GM12878 (cell line): Measurements from ENCODE around the gene CIROP. TPM values are rescaled to one million over a fixed set of nuclear protein-coding genes. Genes with fewer than 3 reads are reported as not detected.

Experiments used
- BACH1 ChIP-seq: fragments of 450-650 bp; IDR thresholded peaks from 2 replicates; pipeline ENCODE4 v1.6.1; 2017; ENCODE audit warnings: mild to moderate bottlenecking, borderline replicate concordance
- CBX3 ChIP-seq: fragments of 200-600 bp; sonication (generic); IDR thresholded peaks from 2 replicates; pipeline ENCODE4 v1.6.1; 2016; ENCODE audit warnings: low read depth, borderline replicate concordance
- CHD2 ChIP-seq: IDR thresholded peaks from 2 replicates; pipeline ENCODE4 v1.6.1; 2011; ENCODE audit warnings: low read depth, low read length, improper control_type of control experiment, borderline replicate concordance
- CUX1 ChIP-seq: IDR thresholded peaks from 2 replicates; pipeline ENCODE4 v1.6.1; 2012; ENCODE audit warnings: improper control_type of control experiment, low read depth, low read length; ENCODE audit not compliant: insufficient replicate concordance
- EED ChIP-seq: sonication (generic); IDR thresholded peaks from 2 replicates; pipeline ENCODE4 v1.6.1; 2016; ENCODE audit warnings: antibody characterized with exemption, low read depth
- EP300 ChIP-seq, 2 experiments: fragments of 150-350 bp in 1 of 2; IDR thresholded peaks; 2 replicates each; pipeline ENCODE4 v1.6.1; 2011 to 2012; ENCODE audit warnings: low read depth in 2 of 2, low read length in 2 of 2, borderline replicate concordance in 1 of 2, improper control_type of control experiment in 1 of 2, inconsistent platforms in 1 of 2; ENCODE audit not compliant: control insufficient read depth in 1 of 2
- HDAC6 ChIP-seq: fragments of 200-600 bp; sonication (generic); IDR thresholded peaks from one replicate; pipeline ENCODE4 v1.8.0; 2017; ENCODE audit warnings: antibody characterized with exemption; ENCODE audit not compliant: unreplicated experiment
- JUNB ChIP-seq: IDR thresholded peaks from 2 replicates; pipeline ENCODE4 v1.6.1; 2016; ENCODE audit warnings: antibody characterized with exemption, mild to moderate bottlenecking
- MEF2A ChIP-seq: IDR thresholded peaks from 2 replicates; pipeline ENCODE4 v1.6.1; 2011; ENCODE audit warnings: low read depth, mild to moderate bottlenecking, low read length, moderate library complexity; ENCODE audit not compliant: insufficient read depth
- MYB ChIP-seq: fragments of 150-350 bp; IDR thresholded peaks from 2 replicates; pipeline ENCODE4 v1.6.1; 2014; ENCODE audit warnings: mild to moderate bottlenecking, low read depth, low read length, borderline replicate concordance
- NFYB ChIP-seq: IDR thresholded peaks from 2 replicates; pipeline ENCODE4 v1.6.1; 2011; ENCODE audit warnings: low read depth, mild to moderate bottlenecking, low read length, improper control_type of control experiment, moderate library complexity; ENCODE audit not compliant: insufficient read depth
- RELB ChIP-seq: fragments of 450-650 bp; IDR thresholded peaks from 2 replicates; pipeline ENCODE4 v1.6.1; 2017; ENCODE audit warnings: low read depth, mild to moderate bottlenecking, moderate library complexity
- RFX5 ChIP-seq: IDR thresholded peaks from 2 replicates; pipeline ENCODE4 v1.6.1; 2011; ENCODE audit warnings: low read depth, low read length, improper control_type of control experiment
- SIN3A ChIP-seq: IDR thresholded peaks from 2 replicates; pipeline ENCODE4 v1.6.1; 2012; ENCODE audit warnings: low read depth, low read length, improper control_type of control experiment
- SIX5 ChIP-seq: IDR thresholded peaks from 2 replicates; pipeline ENCODE4 v1.6.1; 2011; ENCODE audit warnings: mild to moderate bottlenecking, low read depth, low read length, moderate library complexity; ENCODE audit not compliant: severe bottlenecking
- SREBF2 ChIP-seq: IDR thresholded peaks from 2 replicates; pipeline ENCODE4 v1.6.1; 2012; ENCODE audit warnings: mild to moderate bottlenecking, low read length
- STAT1 ChIP-seq: fragments of 450-650 bp; conservative IDR thresholded peaks from 2 replicates; pipeline ENCODE4 v1.6.1; 2014; ENCODE audit warnings: antibody characterized with exemption, mild to moderate bottlenecking
- USF2 ChIP-seq: IDR thresholded peaks from 2 replicates; pipeline ENCODE4 v1.6.1; 2011; ENCODE audit warnings: low read depth, low read length, improper control_type of control experiment, borderline replicate concordance
- YY1 ChIP-seq: IDR thresholded peaks from 2 replicates; pipeline ENCODE4 v1.6.1; 2011; ENCODE audit warnings: low read depth, mild to moderate bottlenecking, low read length
- ZNF217 ChIP-seq: fragments of 450-650 bp; IDR thresholded peaks from 2 replicates; pipeline ENCODE4 v1.6.1; 2017; ENCODE audit warnings: antibody characterized with exemption, mild to moderate bottlenecking
- ZNF274 ChIP-seq: IDR thresholded peaks from one replicate; pipeline ENCODE4 v1.8.0; 2011; ENCODE audit not compliant: insufficient read length, insufficient read depth
- ZSCAN29 ChIP-seq: fragments of 450-650 bp; IDR thresholded peaks from 2 replicates; pipeline ENCODE4 v1.6.1; 2017; ENCODE audit warnings: mild to moderate bottlenecking, moderate library complexity
- polyA plus RNA-seq, 11 experiments: library from polyadenylated mRNA; depleted of rRNA in 4 of 11; unstranded in 6 of 11; stranded (reverse) in 5 of 11; fragments of >200 nt; fragmentation: Nextera tagmentation in 4 of 11; fragmentation: Illumina TruSeq in 1 of 11; extraction: Ambion mirVana in 4 of 11; extraction: Trizol in 1 of 11; gene quantifications; 1 replicate in 1 of 11; 2 replicates in 10 of 11; pipeline versions ENCODE4 v1.2.1 to v1.2.3, GENCODE V29; 2011 to 2016; ENCODE audit warnings: inconsistent platforms in 2 of 11, missing spikeins in 2 of 11, low read depth in 1 of 11
- total RNA-seq, 4 experiments: library from RNA; depleted of rRNA in 3 of 4; stranded (reverse); fragments of >200 nt in 3 of 4; fragmentation: Illumina TruSeq in 1 of 4; extraction: Trizol in 1 of 4; gene quantifications; 2 replicates each; pipeline versions ENCODE4 v1.2.1 to v1.2.3, GENCODE V29; 2013 to 2021
- TF ChIP-seq, protein P1 (sequence below): IDR thresholded peaks from 2 replicates; pipeline ENCODE4 v1.6.1; 2011; ENCODE audit warnings: low read depth, mild to moderate bottlenecking, low read length, moderate library complexity, borderline replicate concordance; ENCODE audit errors: extremely low read depth

Gene CIROP
- total and polyA plus RNA-seq, 10 of the 15 experiments (the other 5 are each of a cell fraction or from before 2014, with no cell fraction given), result not detected

GRCh38 chr14:23120541-23121251 is 15.9 kb upstream of the CIROP start (continued):
- TF ChIP-seq CUX1 (no peak), ZNF274 (no peak), EP300 (IDR thresholded peaks at IDR 0.05; ENCODE audit: borderline replicate concordance in 1 of 2, control insufficient read depth in 1 of 2, low read depth in 2 of 2, low read length in 2 of 2) (no peak), BACH1 (no peak), STAT1 (peak; percentile 90; the same call in 1 of the 2 replicates), CHD2 (peak; percentile 50; the same call in 1 of the 2 replicates), JUNB (no peak), HDAC6 (no peak), ZSCAN29 (no peak), YY1 (peak; percentile 86), SREBF2 (no peak), MYB (no peak), MEF2A (no peak), SIX5 (no peak), SIN3A (no peak), ZNF217 (no peak), RELB (no peak), USF2 (no peak), RFX5 (0 out of 2 replicates have a peak, but pooled peaks have one; percentile 23), NFYB (no peak), EED (peak; percentile 60; the same call in 1 of the 2 replicates), CBX3 (no peak)
- TF ChIP-seq, protein P1, sequence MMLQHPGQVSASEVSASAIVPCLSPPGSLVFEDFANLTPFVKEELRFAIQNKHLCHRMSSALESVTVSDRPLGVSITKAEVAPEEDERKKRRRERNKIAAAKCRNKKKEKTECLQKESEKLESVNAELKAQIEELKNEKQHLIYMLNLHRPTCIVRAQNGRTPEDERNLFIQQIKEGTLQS, result peak; percentile 30; the same call in 1 of the 2 replicates
